ENCODE results near the gene SLC35D1. TPM values are rescaled to one million over a fixed set of nuclear protein-coding genes. Genes with fewer than 3 reads are reported as not detected.

SLC35D1 gene
- total and polyA plus RNA-seq, 10 of the 15 experiments (the other 5 are each of a cell fraction or from before 2014, with no cell fraction given) = 2.9 to 12.4 (median 8.6) TPM

DNA sequence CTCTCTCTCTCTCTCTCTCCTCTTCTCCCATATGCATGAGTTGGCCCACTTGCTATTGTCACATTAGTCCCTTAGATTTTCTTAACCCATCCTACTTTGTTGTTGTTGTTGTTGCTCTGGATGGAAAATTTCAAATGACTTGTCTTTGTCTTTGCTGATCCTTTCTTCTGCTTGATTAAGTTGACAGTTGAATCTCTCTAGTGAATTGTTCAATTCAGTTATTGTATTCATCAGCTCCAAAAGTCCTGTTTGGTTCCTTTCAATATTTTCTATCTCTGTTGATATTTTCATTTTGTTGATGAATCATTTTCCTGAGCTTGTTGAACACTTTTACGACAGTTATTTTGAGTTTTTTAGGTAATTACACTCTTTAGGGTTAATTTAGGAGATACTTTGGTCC lies 18.8 kb upstream of the SLC35D1 start:
- in situ Hi-C loops (cut with MboI) = no loop called here
- TF ChIP-seq, protein P1, sequence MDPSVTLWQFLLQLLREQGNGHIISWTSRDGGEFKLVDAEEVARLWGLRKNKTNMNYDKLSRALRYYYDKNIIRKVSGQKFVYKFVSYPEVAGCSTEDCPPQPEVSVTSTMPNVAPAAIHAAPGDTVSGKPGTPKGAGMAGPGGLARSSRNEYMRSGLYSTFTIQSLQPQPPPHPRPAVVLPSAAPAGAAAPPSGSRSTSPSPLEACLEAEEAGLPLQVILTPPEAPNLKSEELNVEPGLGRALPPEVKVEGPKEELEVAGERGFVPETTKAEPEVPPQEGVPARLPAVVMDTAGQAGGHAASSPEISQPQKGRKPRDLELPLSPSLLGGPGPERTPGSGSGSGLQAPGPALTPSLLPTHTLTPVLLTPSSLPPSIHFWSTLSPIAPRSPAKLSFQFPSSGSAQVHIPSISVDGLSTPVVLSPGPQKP (IDR thresholded peaks at IDR 0.05; ENCODE audit: low read depth, low read length) = no peak
- TF ChIP-seq CREB1 (IDR thresholded peaks at IDR 0.05; ENCODE audit: low read depth) = no peak
- TF ChIP-seq JUNB (IDR thresholded peaks at IDR 0.05) = no peak
- TF ChIP-seq, protein P2, sequence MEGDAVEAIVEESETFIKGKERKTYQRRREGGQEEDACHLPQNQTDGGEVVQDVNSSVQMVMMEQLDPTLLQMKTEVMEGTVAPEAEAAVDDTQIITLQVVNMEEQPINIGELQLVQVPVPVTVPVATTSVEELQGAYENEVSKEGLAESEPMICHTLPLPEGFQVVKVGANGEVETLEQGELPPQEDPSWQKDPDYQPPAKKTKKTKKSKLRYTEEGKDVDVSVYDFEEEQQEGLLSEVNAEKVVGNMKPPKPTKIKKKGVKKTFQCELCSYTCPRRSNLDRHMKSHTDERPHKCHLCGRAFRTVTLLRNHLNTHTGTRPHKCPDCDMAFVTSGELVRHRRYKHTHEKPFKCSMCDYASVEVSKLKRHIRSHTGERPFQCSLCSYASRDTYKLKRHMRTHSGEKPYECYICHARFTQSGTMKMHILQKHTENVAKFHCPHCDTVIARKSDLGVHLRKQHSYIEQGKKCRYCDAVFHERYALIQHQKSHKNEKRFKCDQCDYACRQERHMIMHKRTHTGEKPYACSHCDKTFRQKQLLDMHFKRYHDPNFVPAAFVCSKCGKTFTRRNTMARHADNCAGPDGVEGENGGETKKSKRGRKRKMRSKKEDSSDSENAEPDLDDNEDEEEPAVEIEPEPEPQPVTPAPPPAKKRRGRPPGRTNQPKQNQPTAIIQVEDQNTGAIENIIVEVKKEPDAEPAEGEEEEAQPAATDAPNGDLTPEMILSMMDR (IDR thresholded peaks at IDR 0.05 in 2 of 3, conservative IDR thresholded peaks at IDR 0.05 in 1 of 3; ENCODE audit: control insufficient read depth in 2 of 3, extremely low read depth in 1 of 3, insufficient read depth in 1 of 3, low read depth in 3 of 3, low read length in 3 of 3) = no peak
- no peak for TF ChIP-seq NRF1 (conservative IDR thresholded peaks at IDR 0.05; ENCODE audit: low read depth, low read length)
- TF ChIP-seq, protein P3, sequence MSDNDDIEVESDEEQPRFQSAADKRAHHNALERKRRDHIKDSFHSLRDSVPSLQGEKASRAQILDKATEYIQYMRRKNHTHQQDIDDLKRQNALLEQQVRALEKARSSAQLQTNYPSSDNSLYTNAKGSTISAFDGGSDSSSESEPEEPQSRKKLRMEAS (IDR thresholded peaks at IDR 0.05; ENCODE audit: low read depth, low read length) = no peak
- no peak for TF ChIP-seq KAT2A (conservative IDR thresholded peaks at IDR 0.05; ENCODE audit: control insufficient read depth, low read depth, low read length)
- TF ChIP-seq, protein P4, sequence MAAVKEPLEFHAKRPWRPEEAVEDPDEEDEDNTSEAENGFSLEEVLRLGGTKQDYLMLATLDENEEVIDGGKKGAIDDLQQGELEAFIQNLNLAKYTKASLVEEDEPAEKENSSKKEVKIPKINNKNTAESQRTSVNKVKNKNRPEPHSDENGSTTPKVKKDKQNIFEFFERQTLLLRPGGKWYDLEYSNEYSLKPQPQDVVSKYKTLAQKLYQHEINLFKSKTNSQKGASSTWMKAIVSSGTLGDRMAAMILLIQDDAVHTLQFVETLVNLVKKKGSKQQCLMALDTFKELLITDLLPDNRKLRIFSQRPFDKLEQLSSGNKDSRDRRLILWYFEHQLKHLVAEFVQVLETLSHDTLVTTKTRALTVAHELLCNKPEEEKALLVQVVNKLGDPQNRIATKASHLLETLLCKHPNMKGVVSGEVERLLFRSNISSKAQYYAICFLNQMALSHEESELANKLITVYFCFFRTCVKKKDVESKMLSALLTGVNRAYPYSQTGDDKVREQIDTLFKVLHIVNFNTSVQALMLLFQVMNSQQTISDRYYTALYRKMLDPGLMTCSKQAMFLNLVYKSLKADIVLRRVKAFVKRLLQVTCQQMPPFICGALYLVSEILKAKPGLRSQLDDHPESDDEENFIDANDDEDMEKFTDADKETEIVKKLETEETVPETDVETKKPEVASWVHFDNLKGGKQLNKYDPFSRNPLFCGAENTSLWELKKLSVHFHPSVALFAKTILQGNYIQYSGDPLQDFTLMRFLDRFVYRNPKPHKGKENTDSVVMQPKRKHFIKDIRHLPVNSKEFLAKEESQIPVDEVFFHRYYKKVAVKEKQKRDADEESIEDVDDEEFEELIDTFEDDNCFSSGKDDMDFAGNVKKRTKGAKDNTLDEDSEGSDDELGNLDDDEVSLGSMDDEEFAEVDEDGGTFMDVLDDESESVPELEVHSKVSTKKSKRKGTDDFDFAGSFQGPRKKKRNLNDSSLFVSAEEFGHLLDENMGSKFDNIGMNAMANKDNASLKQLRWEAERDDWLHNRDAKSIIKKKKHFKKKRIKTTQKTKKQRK (IDR thresholded peaks at IDR 0.05; ENCODE audit: low read depth, low read length) = no peak
- no peak for TF ChIP-seq MTA3 (IDR thresholded peaks at IDR 0.05; ENCODE audit: borderline replicate concordance, low read length)
- no peak for TF ChIP-seq ZNF217 (IDR thresholded peaks at IDR 0.05)
- TF ChIP-seq LARP7 (IDR thresholded peaks at IDR 0.05) = no peak
- TF ChIP-seq, protein P5, sequence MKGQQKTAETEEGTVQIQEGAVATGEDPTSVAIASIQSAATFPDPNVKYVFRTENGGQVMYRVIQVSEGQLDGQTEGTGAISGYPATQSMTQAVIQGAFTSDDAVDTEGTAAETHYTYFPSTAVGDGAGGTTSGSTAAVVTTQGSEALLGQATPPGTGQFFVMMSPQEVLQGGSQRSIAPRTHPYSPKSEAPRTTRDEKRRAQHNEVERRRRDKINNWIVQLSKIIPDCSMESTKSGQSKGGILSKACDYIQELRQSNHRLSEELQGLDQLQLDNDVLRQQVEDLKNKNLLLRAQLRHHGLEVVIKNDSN (IDR thresholded peaks at IDR 0.05; ENCODE audit: borderline replicate concordance, extremely low read length, insufficient read depth, low read depth, low read length) = no peak
- TF ChIP-seq, protein P6, sequence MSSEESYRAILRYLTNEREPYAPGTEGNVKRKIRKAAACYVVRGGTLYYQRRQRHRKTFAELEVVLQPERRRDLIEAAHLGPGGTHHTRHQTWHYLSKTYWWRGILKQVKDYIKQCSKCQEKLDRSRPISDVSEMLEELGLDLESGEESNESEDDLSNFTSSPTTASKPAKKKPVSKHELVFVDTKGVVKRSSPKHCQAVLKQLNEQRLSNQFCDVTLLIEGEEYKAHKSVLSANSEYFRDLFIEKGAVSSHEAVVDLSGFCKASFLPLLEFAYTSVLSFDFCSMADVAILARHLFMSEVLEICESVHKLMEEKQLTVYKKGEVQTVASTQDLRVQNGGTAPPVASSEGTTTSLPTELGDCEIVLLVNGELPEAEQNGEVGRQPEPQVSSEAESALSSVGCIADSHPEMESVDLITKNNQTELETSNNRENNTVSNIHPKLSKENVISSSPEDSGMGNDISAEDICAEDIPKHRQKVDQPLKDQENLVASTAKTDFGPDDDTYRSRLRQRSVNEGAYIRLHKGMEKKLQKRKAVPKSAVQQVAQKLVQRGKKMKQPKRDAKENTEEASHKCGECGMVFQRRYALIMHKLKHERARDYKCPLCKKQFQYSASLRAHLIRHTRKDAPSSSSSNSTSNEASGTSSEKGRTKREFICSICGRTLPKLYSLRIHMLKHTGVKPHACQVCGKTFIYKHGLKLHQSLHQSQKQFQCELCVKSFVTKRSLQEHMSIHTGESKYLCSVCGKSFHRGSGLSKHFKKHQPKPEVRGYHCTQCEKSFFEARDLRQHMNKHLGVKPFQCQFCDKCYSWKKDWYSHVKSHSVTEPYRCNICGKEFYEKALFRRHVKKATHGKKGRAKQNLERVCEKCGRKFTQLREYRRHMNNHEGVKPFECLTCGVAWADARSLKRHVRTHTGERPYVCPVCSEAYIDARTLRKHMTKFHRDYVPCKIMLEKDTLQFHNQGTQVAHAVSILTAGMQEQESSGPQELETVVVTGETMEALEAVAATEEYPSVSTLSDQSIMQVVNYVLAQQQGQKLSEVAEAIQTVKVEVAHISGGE (CRISPR knock-in tag; IDR thresholded peaks at IDR 0.05) = no peak

More for the DNA sequence above, 18.8 kb upstream of the SLC35D1 start:
- H3K4me1 ChIP-seq (ENCODE audit: control insufficient read depth, insufficient read depth, low read length) = no peaks in the 10 kb centered on the region
- DNase-seq (ENCODE audit: low read depth, low spot score) = no peak
- H3K4me2 ChIP-seq (ENCODE audit: control insufficient read depth, insufficient read depth) = no peak overlapping the region
- no peak overlapping the region for H3K4me3 ChIP-seq
- ChIA-PET CTCF (no interaction called here), POLR2A (interaction anchor here (0.7 kb wide), 1 partner anchor 12 kb away, joined by 3 read pairs; no protein-coding TSS in a partner anchor), SMC1A (ENCODE audit: uncharacterized antibody, unreplicated experiment) (no interaction called here), RAD21 (ENCODE audit: unreplicated experiment) (no interaction called here)
- FAIRE-seq = no peak
- H3K27me3 ChIP-seq (replicated peaks in 1 of 2; ENCODE audit: control insufficient read depth in 2 of 2, insufficient read depth in 2 of 2, low read length in 1 of 2) = no peaks in the 10 kb centered on the region
- no peaks in the 10 kb centered on the region for H3K36me3 ChIP-seq (ENCODE audit: control insufficient read depth in 2 of 2, insufficient read depth in 2 of 2, low read length in 1 of 2)
- BruUV-seq (replicated peaks) = no TSS peak
- no peak overlapping the region for H3K9ac ChIP-seq (ENCODE audit: control insufficient read depth, insufficient read depth, low read length)
- 0% methylated on average over 1 of the region's 1 CpG for WGBS (ENCODE audit: insufficient coverage, insufficient replicate concordance, low lambda C conversion rate, missing lambda C conversion rate)
- H3K9me3 ChIP-seq (replicated peaks; ENCODE audit: control insufficient read depth, insufficient read depth, low read length) = peaks cover 2% of the 10 kb centered on the region; the same call in 2 of the 3 replicates
- H4K20me1 ChIP-seq (ENCODE audit: control insufficient read depth, insufficient read depth) = no peaks in the 10 kb centered on the region
- H3K27ac ChIP-seq (ENCODE audit: control insufficient read depth, insufficient read depth) = no peak overlapping the region
- no peak overlapping the region for H2AFZ ChIP-seq (ENCODE audit: control insufficient read depth, low read depth, low read length)
- no peak for ATAC-seq
- intact Hi-C loops (cut with micrococcal nuclease; ENCODE audit: unreplicated experiment) = no loop called here
- no peaks in the 10 kb centered on the region for H3K79me2 ChIP-seq (ENCODE audit: control insufficient read depth, insufficient read depth, low read length)
